Mesendoderm (in vitro differentiated cells): ENCODE results near the gene GJB4.

Experiments used
- DNase-seq: peaks from one replicate; pipeline ENCODE4 v3.0.0; 2013
- H2AK5ac ChIP-seq: 2 replicates; pipeline ENCODE4 v1.6.1; 2013; ENCODE audit warnings: low read length, inconsistent platforms
- H2BK120ac ChIP-seq: 2 replicates; pipeline ENCODE4 v1.6.1; 2013; ENCODE audit warnings: low read depth, mild to moderate bottlenecking, low read length, moderate library complexity, mixed read lengths
- H2BK15ac ChIP-seq: replicated peaks from 2 replicates; pipeline ENCODE4 v1.6.1; 2013; ENCODE audit warnings: low read depth, mild to moderate bottlenecking, moderate library complexity
- H2BK5ac ChIP-seq: 2 replicates; pipeline ENCODE4 v1.6.1; 2013; ENCODE audit warnings: low read length, inconsistent platforms
- H3K18ac ChIP-seq: 2 replicates; pipeline ENCODE4 v1.6.1; 2013; ENCODE audit warnings: mild to moderate bottlenecking, low read length, mixed read lengths
- H3K23ac ChIP-seq: one replicate; pipeline ENCODE4 v1.6.1; 2013; ENCODE audit warnings: low read length
- H3K27ac ChIP-seq: 2 replicates; pipeline ENCODE4 v1.5.1; 2013; ENCODE audit warnings: low read depth, mild to moderate bottlenecking, inconsistent platforms, low read length, moderate library complexity
- H3K27me3 ChIP-seq: 2 replicates; pipeline ENCODE4 v1.6.1; 2013; ENCODE audit warnings: low read length, control low read depth, mild to moderate bottlenecking, inconsistent platforms; ENCODE audit not compliant: insufficient read depth, poor library complexity
- H3K36me3 ChIP-seq: 2 replicates; pipeline ENCODE4 v1.6.1; 2013; ENCODE audit warnings: low read length, inconsistent platforms; ENCODE audit not compliant: control insufficient read depth, insufficient read depth
- H3K4ac ChIP-seq: one replicate; pipeline ENCODE4 v1.6.1; 2013; ENCODE audit warnings: low read depth, mild to moderate bottlenecking, low read length, moderate library complexity
- H3K4me1 ChIP-seq: 2 replicates; pipeline ENCODE4 v1.6.1; 2013; ENCODE audit warnings: low read depth, low read length, inconsistent platforms; ENCODE audit not compliant: control insufficient read depth
- H3K4me2 ChIP-seq: 2 replicates; pipeline ENCODE4 v1.6.1; 2013; ENCODE audit warnings: low read length
- H3K4me3 ChIP-seq: 2 replicates; pipeline ENCODE4 v1.5.1; 2013; ENCODE audit warnings: mild to moderate bottlenecking, low read length
- H3K56ac ChIP-seq: one replicate; pipeline ENCODE4 v1.6.1; 2013; ENCODE audit warnings: low read length
- H3K79me1 ChIP-seq: 2 replicates; pipeline ENCODE4 v1.6.1; 2013; ENCODE audit warnings: low read length, inconsistent platforms
- H3K79me2 ChIP-seq: 2 replicates; pipeline ENCODE4 v1.6.1; 2013; ENCODE audit warnings: mild to moderate bottlenecking, low read length; ENCODE audit not compliant: control insufficient read depth, insufficient read depth
- H3K9ac ChIP-seq: 2 replicates; pipeline ENCODE4 v1.6.1; 2013; ENCODE audit warnings: low read length, inconsistent platforms
- H4K5ac ChIP-seq: one replicate; pipeline ENCODE4 v1.6.1; 2013; ENCODE audit warnings: low read length
- H4K8ac ChIP-seq: one replicate; pipeline ENCODE4 v1.6.1; 2013; ENCODE audit warnings: low read depth, mild to moderate bottlenecking, control low read depth, low read length, moderate library complexity
- WGBS: extraction: QIAGEN DNeasy Blood & Tissue Kit; methylation state at CpG from one replicate; pipeline ENCODE4 v1.1.7; 2013; ENCODE audit warnings: low lambda C conversion rate, missing lambda C conversion rate; ENCODE audit not compliant: insufficient coverage; ENCODE audit errors: extremely low coverage; 5-methylcytosine and 5-hydroxymethylcytosine counted together

GJB4 gene

GRCh38 chr1:34746785-34747637 is 12.5 kb upstream of the GJB4 start:
- no peak overlapping the region for H3K56ac ChIP-seq
- H4K8ac ChIP-seq = no peak overlapping the region
- H3K4me1 ChIP-seq = peaks cover 13% of the 10 kb centered on the region
- no peak overlapping the region for H3K4ac ChIP-seq
- H2AK5ac ChIP-seq = no peak overlapping the region
- H3K9ac ChIP-seq = no peak overlapping the region
- H3K23ac ChIP-seq = no peak overlapping the region
- no peaks in the 10 kb centered on the region for H3K27me3 ChIP-seq
- H2BK15ac ChIP-seq = no peak overlapping the region
- H3K4me2 ChIP-seq = no peak overlapping the region
- no peak overlapping the region for H3K18ac ChIP-seq
- no peaks in the 10 kb centered on the region for H3K79me2 ChIP-seq
- no peaks in the 10 kb centered on the region for H3K36me3 ChIP-seq
- H3K79me1 ChIP-seq = no peaks in the 10 kb centered on the region
- H2BK5ac ChIP-seq = no peak overlapping the region
- no peak overlapping the region for H3K4me3 ChIP-seq
- H2BK120ac ChIP-seq = no peak overlapping the region
- no peak overlapping the region for H3K27ac ChIP-seq
- no CpG with 5 or more reads among the region's 18 CpGs for WGBS
- DNase-seq = no peak
- no peak overlapping the region for H4K5ac ChIP-seq

DNA sequence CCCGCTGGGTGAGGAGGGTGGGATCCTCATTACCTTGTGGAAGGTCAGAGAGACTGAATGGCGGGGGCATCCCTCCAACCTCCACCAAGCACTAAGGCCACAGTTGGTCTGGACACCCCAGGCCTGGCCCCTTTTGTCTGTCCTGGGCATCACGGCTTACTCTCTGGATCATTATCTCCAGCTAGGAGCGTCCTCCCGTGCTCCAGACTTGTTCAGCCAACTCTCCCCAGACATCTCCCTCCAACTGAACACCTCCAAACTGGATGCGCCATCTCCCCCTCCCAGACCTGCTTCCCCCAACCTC is 11.9 kb upstream of the GJB4 start:
- H4K8ac ChIP-seq = no peak overlapping the region
- no peak overlapping the region for H2AK5ac ChIP-seq
- no peaks in the 10 kb centered on the region for H3K79me2 ChIP-seq
- H2BK15ac ChIP-seq = no peak overlapping the region
- H2BK5ac ChIP-seq = no peak overlapping the region
- H3K27ac ChIP-seq = no peak overlapping the region
- no peak overlapping the region for H3K4me2 ChIP-seq
- H3K4me3 ChIP-seq = no peak overlapping the region
- peaks cover 13% of the 10 kb centered on the region for H3K4me1 ChIP-seq
- H3K18ac ChIP-seq = no peak overlapping the region
- H4K5ac ChIP-seq = no peak overlapping the region
- no peaks in the 10 kb centered on the region for H3K27me3 ChIP-seq
- H3K9ac ChIP-seq = no peak overlapping the region
- no CpG with 5 or more reads among the region's 6 CpGs for WGBS
- no peaks in the 10 kb centered on the region for H3K79me1 ChIP-seq
- no peak overlapping the region for H3K23ac ChIP-seq
- no peak overlapping the region for H2BK120ac ChIP-seq
- H3K4ac ChIP-seq = no peak overlapping the region
- DNase-seq = no peak
- H3K56ac ChIP-seq = no peak overlapping the region
- no peaks in the 10 kb centered on the region for H3K36me3 ChIP-seq

DNA sequence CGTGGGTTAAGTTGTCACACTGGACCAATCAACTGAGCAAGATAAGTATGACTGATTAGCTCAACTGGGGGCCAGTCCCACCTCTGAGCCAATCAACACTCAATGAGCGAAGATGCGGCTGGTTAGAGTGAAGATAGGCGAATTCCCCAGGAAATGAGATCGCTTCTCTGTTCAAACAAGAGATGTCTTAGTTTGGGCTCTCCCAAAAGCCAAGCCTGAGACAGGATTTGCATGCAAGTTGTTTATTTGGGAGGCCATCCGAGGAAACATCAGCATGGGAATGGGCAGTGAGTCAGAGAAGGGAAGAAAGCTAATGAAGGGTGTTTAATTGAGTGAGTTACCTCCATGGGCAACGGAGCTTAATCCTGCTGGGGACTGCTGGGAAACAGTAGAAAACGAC is 9.5 kb upstream of the GJB4 start:
- Histone ChIP-seq H3K9ac (no peak overlapping the region), H3K27ac (peak overlapping the region; percentile 22), H3K4me3 (no peak overlapping the region), H3K79me1 (no peaks in the 10 kb centered on the region), H3K23ac (no peak overlapping the region), H3K27me3 (no peaks in the 10 kb centered on the region), H4K5ac (no peak overlapping the region), H2BK120ac (no peak overlapping the region), H3K4me2 (no peak overlapping the region), H3K36me3 (no peaks in the 10 kb centered on the region), H2BK5ac (no peak overlapping the region), H2AK5ac (no peak overlapping the region), H3K18ac (no peak overlapping the region), H2BK15ac (no peak overlapping the region), H3K4me1 (peaks cover 13% of the 10 kb centered on the region), H3K79me2 (no peaks in the 10 kb centered on the region), H4K8ac (no peak overlapping the region), H3K4ac (no peak overlapping the region), H3K56ac (no peak overlapping the region)
- DNase-seq = peak; percentile 92
- WGBS = no CpG with 5 or more reads among the region's 8 CpGs

DNA sequence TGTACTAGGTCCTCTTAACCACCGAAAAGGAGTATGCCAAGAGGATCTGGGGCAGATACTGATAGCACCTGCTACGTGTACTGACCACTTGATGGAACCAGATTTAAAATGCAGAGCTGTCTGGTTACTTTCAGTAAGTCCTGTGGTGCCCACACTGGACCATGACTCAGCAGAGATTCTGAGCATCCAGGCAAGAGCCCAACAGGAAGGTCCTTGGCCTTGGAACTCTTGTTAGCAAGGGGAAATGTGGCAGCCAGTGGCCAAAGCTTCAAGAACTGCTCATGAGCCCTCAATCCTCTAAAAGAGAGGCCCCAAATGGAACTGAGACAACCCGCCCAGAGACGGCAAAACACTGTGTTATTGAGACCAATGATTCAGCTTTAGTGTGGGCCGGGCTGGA is 8.9 kb upstream of the GJB4 start:
- Histone ChIP-seq H3K18ac (no peak overlapping the region), H3K79me1 (no peaks in the 10 kb centered on the region), H3K9ac (no peak overlapping the region), H2BK15ac (no peak overlapping the region), H3K56ac (no peak overlapping the region), H3K4ac (no peak overlapping the region), H2AK5ac (peak overlapping the region; percentile 9), H3K23ac (no peak overlapping the region), H3K79me2 (no peaks in the 10 kb centered on the region), H2BK120ac (no peak overlapping the region), H2BK5ac (peak overlapping the region; percentile 54), H3K27me3 (no peaks in the 10 kb centered on the region), H3K4me2 (no peak overlapping the region), H3K36me3 (no peaks in the 10 kb centered on the region), H3K4me3 (no peak overlapping the region), H4K5ac (no peak overlapping the region), H4K8ac (no peak overlapping the region), H3K4me1 (peaks cover 13% of the 10 kb centered on the region), H3K27ac (peak overlapping the region; percentile 22)
- DNase-seq = no peak
- no CpG with 5 or more reads among the region's 5 CpGs for WGBS

- no CpG with 5 or more reads among the region's 3 CpGs for WGBS
- no peak overlapping the region for H3K56ac ChIP-seq
- H3K23ac ChIP-seq = no peak overlapping the region
- H3K4ac ChIP-seq = no peak overlapping the region
- no peak overlapping the region for H2BK120ac ChIP-seq
- no peak overlapping the region for H2BK15ac ChIP-seq
- no peak overlapping the region for H3K18ac ChIP-seq
- no peak overlapping the region for H4K5ac ChIP-seq
- no peak overlapping the region for H3K4me3 ChIP-seq
- H3K9ac ChIP-seq = no peak overlapping the region
- no peaks in the 10 kb centered on the region for H3K79me2 ChIP-seq
- no peak overlapping the region for H4K8ac ChIP-seq
- no peak overlapping the region for H3K27ac ChIP-seq
- H2AK5ac ChIP-seq = no peak overlapping the region
- no peak overlapping the region for H2BK5ac ChIP-seq
- no peak for DNase-seq
- H3K27me3 ChIP-seq = no peaks in the 10 kb centered on the region
- H3K79me1 ChIP-seq = no peaks in the 10 kb centered on the region
- H3K4me1 ChIP-seq = peaks cover 13% of the 10 kb centered on the region
- no peaks in the 10 kb centered on the region for H3K36me3 ChIP-seq
- H3K4me2 ChIP-seq = no peak overlapping the region
Measured at GRCh38 chr1:34753163-34753562, 6.4 kb upstream of the GJB4 start.
